Endodermal cell (in vitro differentiated cells): Measurements from ENCODE around the gene C13orf46. TPM values are rescaled to one million over a fixed set of nuclear protein-coding genes. Genes with fewer than 3 reads are reported as not detected.

Experiments used
- DNase-seq: peaks from one replicate; pipeline ENCODE4 v3.0.0-alpha.2; 2017
- H3K27ac ChIP-seq: 2 replicates; pipeline ENCODE4 v1.5.1; 2013; ENCODE audit warnings: mild to moderate bottlenecking, low read depth, low read length, moderate library complexity
- H3K27me3 ChIP-seq: 2 replicates; pipeline ENCODE4 v1.6.1; 2013; ENCODE audit warnings: mild to moderate bottlenecking, low read length, moderate library complexity; ENCODE audit not compliant: insufficient read depth, control insufficient read depth, poor library complexity, severe bottlenecking
- H3K36me3 ChIP-seq: 2 replicates; pipeline ENCODE4 v1.7.0; 2013; ENCODE audit warnings: mild to moderate bottlenecking, low read length, moderate library complexity; ENCODE audit not compliant: control insufficient read depth, insufficient read depth
- H3K4me1 ChIP-seq: one replicate; pipeline ENCODE4 v1.7.0; 2013; ENCODE audit warnings: low read length; ENCODE audit not compliant: control insufficient read depth, insufficient read depth
- H3K4me3 ChIP-seq: 2 replicates; pipeline ENCODE4 v1.5.1; 2013; ENCODE audit warnings: mild to moderate bottlenecking, low read length, moderate library complexity
- H3K9ac ChIP-seq: 2 replicates; pipeline ENCODE4 v1.6.1; 2013; ENCODE audit warnings: mild to moderate bottlenecking, low read length, moderate library complexity; ENCODE audit not compliant: poor library complexity, severe bottlenecking; ENCODE audit errors: extremely low read depth
- H3K9me3 ChIP-seq: 2 replicates; pipeline ENCODE4 v1.6.1; 2013; ENCODE audit warnings: mild to moderate bottlenecking, low read length, moderate library complexity; ENCODE audit not compliant: control insufficient read depth
- H3K27ac Mint-ChIP-seq: 2 replicates; pipeline ENCODE4 v1.8.0; 2020; ENCODE audit warnings: mixed read lengths
- H3K27me3 Mint-ChIP-seq: 2 replicates; pipeline ENCODE4 v1.8.0; 2021; ENCODE audit warnings: mild to moderate bottlenecking, mixed read lengths; ENCODE audit not compliant: insufficient read depth
- H3K36me3 Mint-ChIP-seq: 2 replicates; pipeline ENCODE4 v1.8.0; 2020; ENCODE audit warnings: low read depth, mixed read lengths
- H3K4me1 Mint-ChIP-seq: 2 replicates; pipeline ENCODE4 v1.8.0; 2020; ENCODE audit warnings: mixed read lengths
- H3K4me3 Mint-ChIP-seq: 2 replicates; pipeline ENCODE4 v1.8.0; 2020; ENCODE audit warnings: mild to moderate bottlenecking, moderate library complexity, mixed read lengths
- H3K9me3 Mint-ChIP-seq: 2 replicates; pipeline ENCODE4 v1.8.0; 2020; ENCODE audit warnings: mild to moderate bottlenecking, mixed read lengths
- CTCF ChIP-seq: fragments of 200-600 bp; sonication (generic); conservative IDR thresholded peaks from 2 replicates; pipeline ENCODE4 v1.5.0; 2021; ENCODE audit warnings: antibody characterized with exemption, mild to moderate bottlenecking
- WGBS, 2 experiments: methylation state at CpG; one replicate each; pipeline versions ENCODE4 v1.1.5 to v1.1.7; 2013; ENCODE audit warnings: missing lambda C conversion rate in 2 of 2, mixed read lengths in 1 of 2; ENCODE audit not compliant: insufficient coverage in 1 of 2, insufficient read length in 1 of 2; 5-methylcytosine and 5-hydroxymethylcytosine counted together
- total RNA-seq, 2 donors: library from RNA; stranded (reverse); fragmentation: NEBNext Ultra II Directional in 1 of 2; extraction: Animal tissue kit (Norgen Biotek cat#: 25700) in 1 of 2; gene quantifications; 2 replicates in 1 of 2; 3 replicates in 1 of 2; pipeline ENCODE4 v1.2.1, GENCODE V29; 2021

C13orf46 gene
- total RNA-seq, 2 donors from 2014 or later: 0.20 to 0.27 TPM

DNA sequence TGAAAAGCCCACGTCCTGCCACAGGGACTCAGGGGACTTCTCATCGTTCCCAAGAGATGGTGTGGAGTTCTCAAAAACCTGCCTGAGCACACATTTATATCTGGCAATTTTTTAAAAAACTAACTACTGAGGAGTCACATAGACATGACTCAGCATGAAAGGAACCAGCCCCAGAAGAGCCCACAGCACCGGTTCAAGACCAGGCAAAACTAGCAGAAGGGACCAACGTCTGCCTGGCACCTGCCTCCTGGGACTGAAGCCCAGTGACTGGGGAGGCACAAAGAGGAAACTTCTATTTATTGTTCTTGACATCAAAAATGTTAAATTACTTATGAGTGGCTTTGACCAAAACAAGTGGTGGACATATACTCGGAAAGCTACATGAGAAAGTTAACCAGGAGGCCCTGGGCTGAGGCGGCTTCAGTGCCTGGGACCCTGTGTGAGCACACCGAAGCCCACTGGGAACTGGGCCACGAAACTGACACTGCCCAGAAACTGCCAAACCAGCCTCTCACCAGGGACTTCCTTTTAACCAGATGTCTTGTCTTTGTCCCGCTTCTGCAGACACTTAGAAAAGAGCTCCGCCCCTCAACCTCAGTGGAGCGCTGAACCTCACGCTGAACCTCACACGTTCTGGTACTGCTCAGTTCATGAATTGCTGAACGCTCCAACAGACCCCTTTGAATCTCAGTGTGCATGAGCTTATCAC, 25.7 kb downstream of the C13orf46 start:
- no peak overlapping the region for H3K27ac Mint-ChIP-seq
- no peak overlapping the region for H3K4me3 ChIP-seq
- no peaks in the 10 kb centered on the region for H3K36me3 Mint-ChIP-seq
- H3K27me3 ChIP-seq: peaks cover 5% of the 10 kb centered on the region
- H3K4me1 Mint-ChIP-seq: no peaks in the 10 kb centered on the region
- no peaks in the 10 kb centered on the region for H3K9me3 ChIP-seq
- no peak for TF ChIP-seq CTCF
- H3K36me3 ChIP-seq: no peaks in the 10 kb centered on the region
- DNase-seq: no peak
- H3K9ac ChIP-seq: no peak overlapping the region
- WGBS, 2 experiments: 90 to 93% methylated on average over 13 to 14 of the region's 14 CpGs
- H3K27me3 Mint-ChIP-seq: peaks cover 6% of the 10 kb centered on the region
- H3K27ac ChIP-seq: no peak overlapping the region
- no peak overlapping the region for H3K4me3 Mint-ChIP-seq
- H3K4me1 ChIP-seq: no peaks in the 10 kb centered on the region
- H3K9me3 Mint-ChIP-seq: no peaks in the 10 kb centered on the region

DNA sequence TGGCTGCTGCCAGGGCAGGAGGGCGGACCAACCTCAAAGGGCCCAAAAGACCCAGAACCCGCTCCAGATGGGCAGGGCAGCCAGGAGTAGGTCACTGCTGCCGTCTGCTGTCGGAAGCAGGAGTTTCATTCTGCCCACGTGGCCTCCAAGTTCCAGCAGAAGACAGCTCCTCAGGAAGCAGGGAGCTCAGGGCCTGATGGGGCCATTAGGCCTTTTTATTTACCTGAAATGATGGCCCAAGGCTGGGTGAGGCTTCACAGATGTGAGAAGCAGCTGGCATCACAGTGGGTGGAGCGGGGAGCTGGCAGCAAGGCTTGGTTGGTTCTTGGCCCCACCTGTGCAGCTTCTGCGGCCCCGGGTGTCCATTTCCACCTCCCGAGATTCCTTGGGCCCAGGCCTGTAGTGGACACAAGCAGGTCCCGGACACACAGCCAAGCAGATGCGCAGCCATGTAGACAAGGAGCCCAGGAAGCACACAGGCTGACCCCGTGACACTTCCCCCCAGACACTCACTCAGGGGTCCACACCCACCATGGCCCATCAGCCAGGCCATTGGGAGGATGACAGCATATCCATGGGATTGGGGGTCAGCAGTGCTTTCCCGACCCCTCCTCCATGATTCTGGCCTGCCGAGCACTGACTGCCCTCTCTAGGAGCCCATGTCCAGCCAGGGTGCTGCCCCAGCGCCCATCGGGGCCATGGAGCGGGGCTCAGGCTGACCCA, 26.4 kb downstream of the C13orf46 start:
- Mint-ChIP-seq H3K36me3 (no peaks in the 10 kb centered on the region), H3K4me1 (no peaks in the 10 kb centered on the region), H3K9me3 (no peaks in the 10 kb centered on the region), H3K4me3 (no peak overlapping the region), H3K27me3 (peaks cover 8% of the 10 kb centered on the region), H3K27ac (no peak overlapping the region)
- H3K4me1 ChIP-seq: no peaks in the 10 kb centered on the region
- H3K36me3 ChIP-seq: no peaks in the 10 kb centered on the region
- peaks cover 9% of the 10 kb centered on the region for H3K27me3 ChIP-seq
- H3K9ac ChIP-seq: no peak overlapping the region
- 85 to 93% methylated on average over 11 to 17 of the region's 17 CpGs for WGBS, 2 experiments
- TF ChIP-seq CTCF: peak; percentile 59
- H3K4me3 ChIP-seq: no peak overlapping the region
- peak; percentile 74 for DNase-seq
- no peaks in the 10 kb centered on the region for H3K9me3 ChIP-seq
- H3K27ac ChIP-seq: no peak overlapping the region

- DNase-seq: no peak
- no peaks in the 10 kb centered on the region for H3K9me3 ChIP-seq
- WGBS, 2 experiments: 92 to 93% methylated on average over 17 to 26 of the region's 26 CpGs
- peaks cover 16% of the 10 kb centered on the region for H3K27me3 Mint-ChIP-seq
- H3K9ac ChIP-seq: no peak overlapping the region
- peaks cover 16% of the 10 kb centered on the region for H3K27me3 ChIP-seq
- H3K9me3 Mint-ChIP-seq: peaks cover 3% of the 10 kb centered on the region
- H3K36me3 Mint-ChIP-seq: no peaks in the 10 kb centered on the region
- no peak overlapping the region for H3K27ac Mint-ChIP-seq
- no peaks in the 10 kb centered on the region for H3K4me1 Mint-ChIP-seq
- no peak overlapping the region for H3K27ac ChIP-seq
- H3K4me1 ChIP-seq: no peaks in the 10 kb centered on the region
- H3K4me3 Mint-ChIP-seq: no peak overlapping the region
- no peak overlapping the region for H3K4me3 ChIP-seq
- no peak for TF ChIP-seq CTCF
- H3K36me3 ChIP-seq: no peaks in the 10 kb centered on the region
Measured at GRCh38 chr13:113946409-113947181, 27.3 kb downstream of the C13orf46 start.
